BLaER1 treated with 17β-estradiol and CSF1 and Interleukin-3, amounts not matched to agents 10 nM and 100 nM (cell line): Measurements from ENCODE around the gene FUT7.
"Not testable (repeated sequence)": the region's sequence is repeated elsewhere in the genome, so short reads cannot be mapped to it uniquely, and the experiment has no call there.

Source experiments
- H3K27ac ChIP-seq, 11 experiments: shearing (Covaris generic); formaldehyde crosslinking; 2 replicates each; pipeline ENCODE4 v1.8.1; 2022
- H3K27me3 ChIP-seq, 11 experiments: shearing (Covaris generic); formaldehyde crosslinking; 2 replicates each; pipeline ENCODE4 v1.8.1; 2022
- H3K36me3 ChIP-seq, 11 experiments: shearing (Covaris generic); formaldehyde crosslinking; 2 replicates each; pipeline ENCODE4 v1.8.1; 2022
- H3K4me1 ChIP-seq, 10 experiments: shearing (Covaris generic); formaldehyde crosslinking; 2 replicates each; pipeline ENCODE4 v1.8.1; 2022
- H3K4me2 ChIP-seq, 11 experiments: shearing (Covaris generic); formaldehyde crosslinking; 2 replicates each; pipeline ENCODE4 v1.8.1; 2022
- H3K4me3 ChIP-seq, 10 experiments: shearing (Covaris generic); formaldehyde crosslinking; 2 replicates each; pipeline ENCODE4 v1.8.1; 2022
- H3K9ac ChIP-seq, 11 experiments: shearing (Covaris generic); formaldehyde crosslinking; 2 replicates each; pipeline ENCODE4 v1.8.1; 2022
- H3K9me3 ChIP-seq, 11 experiments: shearing (Covaris generic); formaldehyde crosslinking; replicated peaks in 1 of 11; 2 replicates each; pipeline ENCODE4 v1.8.1; 2022
- H4K20me1 ChIP-seq, 11 experiments: shearing (Covaris generic); formaldehyde crosslinking; 2 replicates each; pipeline ENCODE4 v1.8.1; 2022
- Cebpa-rat ChIP-seq, 11 experiments: shearing (Covaris generic); IDR thresholded peaks; 2 replicates each; pipeline ENCODE4 v1.8.1; 2022

Gene FUT7

DNA sequence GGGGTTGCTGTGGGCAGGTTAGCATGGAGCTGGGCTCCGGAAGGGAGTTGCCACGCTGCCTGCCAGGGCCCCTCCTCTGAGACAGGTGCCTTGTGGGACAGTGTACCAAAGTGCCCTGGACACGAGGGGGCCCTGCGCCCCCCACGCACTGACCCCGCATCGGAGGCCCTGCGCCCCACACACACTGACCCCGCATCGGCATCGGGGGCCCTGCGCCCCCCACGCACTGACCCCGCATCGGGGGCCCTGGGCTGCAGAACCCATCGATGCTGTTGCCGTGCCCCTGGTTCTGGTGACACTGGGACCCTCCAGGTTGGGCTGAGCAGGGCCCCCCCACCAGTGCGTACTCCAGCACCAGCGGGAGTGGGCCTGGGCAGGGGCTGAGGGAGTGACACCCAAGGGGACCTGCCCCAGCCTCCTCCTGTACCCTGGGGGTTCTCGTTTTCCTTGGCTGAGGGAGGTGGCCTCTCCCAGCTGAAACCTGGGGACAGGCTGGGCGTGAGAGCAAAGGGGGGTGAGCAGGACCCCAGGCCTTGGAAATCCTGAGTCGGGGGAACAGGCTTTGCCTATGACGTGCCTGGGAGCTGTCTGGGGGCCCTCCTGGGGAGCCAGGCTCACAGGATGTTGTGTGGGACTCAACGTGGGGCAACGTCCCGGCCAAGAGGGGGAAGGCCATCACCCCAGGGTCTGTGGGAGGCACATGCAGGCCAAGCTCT is 31.6 kb upstream of the FUT7 start:
- peaks cover 0 to 56% (median 50%) of the 10 kb centered on the region in 11 experiments; a peak in 18 of 22 replicates for H4K20me1 ChIP-seq
- H3K9me3 ChIP-seq = no peaks in the 10 kb centered on the region
- no peak for TF ChIP-seq Cebpa-rat (IDR thresholded peaks at IDR 0.05)
- no peaks in the 10 kb centered on the region for H3K27me3 ChIP-seq
- H3K4me1 ChIP-seq = peaks cover 9 to 35% (median 20%) of the 10 kb centered on the region in 10 experiments
- H3K27ac ChIP-seq = no peak overlapping the region
- H3K36me3 ChIP-seq = peaks cover 0 to 44% (median 36%) of the 10 kb centered on the region in 11 experiments; a peak in 17 of 22 replicates
- H3K9ac ChIP-seq = no peak overlapping the region
- H3K4me2 ChIP-seq = peak overlapping the region in 4 of 11 experiments; percentile 10 to 29 (median 20); a peak in 3 of 22 replicates
- no peak overlapping the region for H3K4me3 ChIP-seq

DNA sequence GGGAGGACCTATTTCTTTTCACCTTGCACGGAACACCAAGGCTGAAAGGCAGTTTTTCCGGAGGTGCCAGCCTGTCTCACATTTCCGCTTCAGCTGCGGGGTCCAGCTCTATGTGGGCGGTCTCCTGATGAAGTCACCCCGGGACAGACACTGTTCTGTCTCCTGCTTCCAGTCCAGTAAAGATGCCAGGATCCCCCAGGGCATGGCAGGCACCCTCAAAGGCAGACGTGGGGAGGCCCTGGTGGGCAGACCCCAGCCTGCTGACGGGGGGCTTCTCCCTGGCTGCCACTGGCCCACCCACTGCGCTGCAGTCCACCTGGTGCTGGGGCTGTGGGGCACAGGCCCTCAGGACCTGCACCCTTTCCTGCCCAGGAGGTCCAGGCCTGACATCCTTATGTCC is 30.9 kb upstream of the FUT7 start:
- Histone ChIP-seq H3K4me1 (peaks cover 4 to 35% (median 18%) of the 10 kb centered on the region in 10 experiments), H4K20me1 (peaks cover 0 to 49% (median 43%) of the 10 kb centered on the region in 11 experiments; a peak in 18 of 22 replicates), H3K36me3 (peaks cover 0 to 44% (median 36%) of the 10 kb centered on the region in 11 experiments; a peak in 17 of 22 replicates)
- H3K4me2 ChIP-seq, H3K9me3 ChIP-seq, H3K27me3 ChIP-seq, H3K27ac ChIP-seq, H3K9ac ChIP-seq, H3K4me3 ChIP-seq: not testable (repeated sequence)

DNA sequence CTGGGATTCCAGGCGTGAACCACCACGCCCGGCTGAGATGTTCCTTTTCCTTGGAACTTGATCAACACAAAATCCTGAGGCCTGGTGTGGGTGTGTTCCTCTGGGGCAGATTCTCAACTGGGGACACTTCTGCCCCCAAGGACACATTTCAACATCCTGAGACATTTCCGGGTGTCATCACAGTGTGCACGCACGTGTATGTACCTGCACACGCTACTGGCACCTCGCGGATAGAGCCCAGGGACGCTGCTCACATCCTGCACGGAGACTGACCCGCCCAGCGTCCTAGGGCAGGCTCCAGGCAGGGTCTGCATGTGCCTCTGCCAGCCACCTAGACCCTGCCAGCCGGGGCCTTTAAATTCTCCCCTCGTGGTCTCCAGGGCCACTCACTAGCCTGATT is 30.5 kb upstream of the FUT7 start:
- TF ChIP-seq Cebpa-rat (IDR thresholded peaks at IDR 0.05) = no peak
- Histone ChIP-seq H3K4me1 (peaks cover 4 to 31% (median 14%) of the 10 kb centered on the region in 10 experiments; a peak in 18 of 20 replicates), H3K27me3 (peaks cover 0 to under 1% (median 0%) of the 10 kb centered on the region in 11 experiments; a peak in 1 of 22 replicates), H4K20me1 (peaks cover 0 to 47% (median 40%) of the 10 kb centered on the region in 11 experiments; a peak in 17 of 22 replicates), H3K4me3 (no peak overlapping the region), H3K36me3 (peaks cover 0 to 44% (median 36%) of the 10 kb centered on the region in 11 experiments; a peak in 17 of 22 replicates), H3K4me2 (peak overlapping the region in 1 of 11 experiments; percentile 18; a peak in 3 of 22 replicates), H3K9ac (no peak overlapping the region), H3K27ac (no peak overlapping the region), H3K9me3 (no peaks in the 10 kb centered on the region)

DNA sequence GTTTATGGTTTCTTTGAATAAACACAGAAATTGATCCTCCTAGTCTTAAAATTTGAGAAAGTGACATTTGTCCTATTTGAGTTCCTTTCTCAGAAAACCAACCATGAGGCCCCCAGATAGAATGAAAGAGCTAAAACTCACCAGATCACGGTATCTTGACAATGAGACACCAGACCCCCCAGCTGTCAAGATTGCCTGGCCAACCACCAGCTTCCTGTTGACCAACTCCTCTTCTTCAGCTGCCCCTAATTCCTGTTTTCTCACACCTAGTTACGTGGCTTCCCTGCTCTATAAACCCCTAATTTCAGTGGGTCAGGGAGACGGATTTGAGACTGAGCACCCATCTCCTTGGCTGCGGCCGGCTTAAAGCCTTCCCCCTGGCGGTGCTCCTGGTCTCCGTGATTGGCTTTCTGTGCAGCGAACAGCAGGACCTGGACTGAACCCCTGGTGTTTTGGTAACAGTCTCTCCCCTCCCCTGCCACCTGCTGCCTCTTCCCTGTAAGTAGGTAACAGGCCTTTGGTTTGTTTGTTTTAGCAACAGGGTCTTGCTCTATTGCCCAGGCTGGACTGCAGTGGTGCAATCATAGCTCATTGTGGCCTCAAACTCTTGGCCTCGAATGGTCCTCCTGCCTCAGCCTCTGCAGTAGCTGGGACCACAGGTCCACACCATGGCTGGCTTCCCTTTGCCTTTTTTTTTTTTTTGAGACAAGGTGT is 26.8 kb upstream of the FUT7 start:
- Histone ChIP-seq H3K9me3 (no peaks in the 10 kb centered on the region), H3K4me1 (peaks cover 0 to 21% (median 10%) of the 10 kb centered on the region in 10 experiments; a peak in 17 of 20 replicates), H3K4me2 (peak overlapping the region in 8 of 11 experiments; percentile 10 to 64 (median 36); a peak in 10 of 22 replicates), H3K36me3 (peaks cover 0 to 14% (median 8%) of the 10 kb centered on the region in 11 experiments; a peak in 10 of 22 replicates), H3K27ac (no peak overlapping the region), H3K4me3 (no peak overlapping the region), H4K20me1 (peaks cover 0 to 31% (median 8%) of the 10 kb centered on the region in 11 experiments; a peak in 13 of 22 replicates), H3K9ac (no peak overlapping the region), H3K27me3 (peaks cover 22 to 36% (median 26%) of the 10 kb centered on the region in 11 experiments)
- no peak for TF ChIP-seq Cebpa-rat (IDR thresholded peaks at IDR 0.05)

DNA sequence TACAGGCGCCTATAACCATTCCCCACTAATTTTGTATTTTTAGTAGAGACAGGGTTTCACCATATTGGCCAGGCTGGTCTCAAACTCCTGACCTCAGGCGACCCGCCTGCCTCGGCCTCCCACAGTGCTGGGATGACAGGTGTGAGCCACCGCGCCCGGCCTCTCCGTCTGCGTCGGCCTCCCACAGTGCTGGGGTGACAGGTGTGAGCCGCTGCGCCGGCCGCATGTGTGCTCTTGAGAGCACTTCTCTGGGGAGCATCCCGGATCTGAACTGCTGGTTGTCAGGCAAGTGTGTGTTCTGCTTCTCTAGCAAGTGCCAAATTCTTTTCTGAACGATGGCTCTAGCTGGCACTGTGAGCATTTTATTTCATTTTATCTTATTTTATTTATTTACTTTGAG is 25.7 kb upstream of the FUT7 start:
- H3K27ac ChIP-seq = no peak overlapping the region
- H3K4me2 ChIP-seq = no peak overlapping the region; a peak in 2 of 22 replicates
- peaks cover 0 to 34% (median 11%) of the 10 kb centered on the region in 11 experiments; a peak in 8 of 22 replicates for H4K20me1 ChIP-seq
- no peaks in the 10 kb centered on the region for H3K9me3 ChIP-seq
- peaks cover 33 to 47% (median 38%) of the 10 kb centered on the region in 11 experiments for H3K27me3 ChIP-seq
- H3K4me1 ChIP-seq = peaks cover 0 to 29% (median 21%) of the 10 kb centered on the region in 10 experiments; a peak in 18 of 20 replicates
- H3K4me3 ChIP-seq = no peak overlapping the region
- 0 out of 22 replicates have a peak, but pooled peaks cover 0 to 3% (median 0%) of the 10 kb centered on the region in 11 experiments for H3K36me3 ChIP-seq
- no peak for TF ChIP-seq Cebpa-rat (IDR thresholded peaks at IDR 0.05)
- no peak overlapping the region for H3K9ac ChIP-seq

DNA sequence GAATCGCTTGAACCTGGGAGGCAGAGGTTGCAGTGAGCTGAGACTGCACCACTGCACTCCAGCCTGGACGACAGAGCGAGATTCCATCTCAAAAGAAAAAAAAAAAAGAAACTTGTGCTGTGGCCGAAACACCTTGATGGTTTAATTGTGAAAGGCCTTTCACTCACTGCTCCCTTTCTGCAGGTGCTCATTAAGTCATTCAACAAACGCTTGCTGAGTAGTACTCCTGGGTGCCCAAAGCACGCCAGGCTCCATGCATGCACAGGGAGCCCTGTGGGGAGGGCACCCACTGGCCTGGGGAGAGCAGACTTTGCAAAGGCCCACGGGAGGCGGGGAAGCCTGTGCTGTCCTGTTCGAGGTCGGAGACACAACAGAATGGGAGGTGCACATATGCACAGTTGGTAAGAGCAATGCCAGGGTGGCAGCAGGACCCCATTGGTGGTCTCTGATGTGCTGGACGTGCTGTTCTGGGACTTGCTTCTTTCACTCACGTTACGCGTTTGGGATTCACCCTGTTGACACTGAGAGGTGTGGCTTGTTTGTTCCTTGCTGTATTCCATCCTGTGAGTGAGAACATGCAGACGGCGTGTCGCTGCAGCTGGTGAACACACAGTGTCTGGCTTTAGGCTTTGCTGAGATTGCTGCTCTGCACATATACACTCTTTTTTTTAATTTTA is 25.0 kb upstream of the FUT7 start:
- Histone ChIP-seq H3K36me3 (no peaks in the 10 kb centered on the region), H4K20me1 (peaks cover 0 to 41% (median 12%) of the 10 kb centered on the region in 11 experiments; a peak in 10 of 22 replicates), H3K4me3 (no peak overlapping the region), H3K4me2 (no peak overlapping the region), H3K27ac (no peak overlapping the region), H3K27me3 (peaks cover 40 to 54% (median 44%) of the 10 kb centered on the region in 11 experiments), H3K4me1 (peaks cover 0 to 31% (median 23%) of the 10 kb centered on the region in 10 experiments; a peak in 18 of 20 replicates), H3K9me3 (no peaks in the 10 kb centered on the region), H3K9ac (no peak overlapping the region)
- no peak for TF ChIP-seq Cebpa-rat (IDR thresholded peaks at IDR 0.05)

DNA sequence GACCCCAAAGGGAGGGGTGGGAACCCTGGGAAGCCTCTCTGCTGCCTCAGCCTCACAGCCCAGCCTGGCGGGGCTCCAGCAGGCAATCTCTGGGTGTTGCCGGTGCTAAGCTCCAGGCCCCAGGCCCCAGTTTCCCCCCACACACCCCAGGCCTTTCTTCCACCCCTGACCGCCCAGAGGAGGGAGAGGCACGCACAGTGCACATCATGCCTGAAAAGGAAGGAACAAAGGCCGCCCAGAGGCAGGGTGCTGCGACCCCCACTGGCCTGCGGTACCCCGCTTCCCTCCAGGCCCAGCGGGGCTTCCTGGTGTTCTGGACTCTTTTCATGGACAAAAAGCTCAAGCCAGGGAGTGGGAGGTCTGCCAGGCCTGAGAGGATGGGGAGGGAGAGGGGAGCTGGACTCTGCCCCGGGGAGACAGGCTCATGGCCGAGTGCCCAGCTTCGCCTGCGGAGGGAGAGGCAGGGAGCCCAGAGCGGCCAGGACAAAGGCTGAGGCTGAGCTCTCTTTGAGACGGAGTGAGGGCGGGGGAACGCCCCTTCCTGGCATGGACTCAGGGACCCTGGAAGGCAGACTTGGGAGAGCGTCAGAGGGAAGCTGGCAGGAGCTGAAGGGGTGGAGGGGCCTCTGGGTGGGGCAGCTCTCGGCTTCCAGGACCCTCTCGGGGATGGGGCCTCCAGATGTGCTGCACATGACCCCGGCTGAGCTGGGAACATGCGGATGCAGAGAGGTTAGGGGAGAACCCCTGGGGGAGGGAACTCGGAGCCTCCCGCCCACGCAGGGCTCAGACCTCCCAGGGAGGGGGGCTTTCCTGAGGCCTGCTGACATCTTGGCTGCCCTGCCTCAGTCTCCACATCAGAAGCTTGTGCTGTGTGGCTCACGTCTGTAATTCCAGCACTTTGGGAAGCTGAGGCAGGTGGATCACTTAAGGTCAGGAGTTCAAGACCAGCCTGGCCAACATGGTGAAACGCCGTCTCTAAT is 23.8 kb upstream of the FUT7 start:
- no peak overlapping the region for H3K4me3 ChIP-seq
- no peaks in the 10 kb centered on the region for H3K36me3 ChIP-seq
- H3K4me2 ChIP-seq = no peak overlapping the region
- H3K27me3 ChIP-seq = peaks cover 52 to 66% (median 56%) of the 10 kb centered on the region in 11 experiments
- H4K20me1 ChIP-seq = peaks cover 0 to 53% (median 16%) of the 10 kb centered on the region in 11 experiments; a peak in 12 of 22 replicates
- peaks cover 0 to 31% (median 23%) of the 10 kb centered on the region in 10 experiments; a peak in 18 of 20 replicates for H3K4me1 ChIP-seq
- H3K9ac ChIP-seq = no peak overlapping the region
- TF ChIP-seq Cebpa-rat (IDR thresholded peaks at IDR 0.05) = no peak
- no peak overlapping the region for H3K27ac ChIP-seq
- no peaks in the 10 kb centered on the region for H3K9me3 ChIP-seq
